A673 (cell line): ENCODE measurements around the gene LRRC27. TPM values are rescaled to one million over a fixed set of nuclear protein-coding genes. Genes with fewer than 3 reads are reported as not detected.

Experiments used
- BruUV-seq: library from RNA; stranded (reverse); fragments of 400-500 nt; replicated peaks from 2 replicates; lab custom pipeline; 2021; lab: Mats Ljungman, UMichigan
- CTCF ChIA-PET: fragments of 300-600 bp; sonication (Branson Sonifier 250); formaldehyde crosslinking; loops from one replicate; lab custom pipeline; 2022; ENCODE audit warnings: antibody characterized with exemption; lab: Charles Lee
- POLR2A ChIA-PET: fragments of 300-600 bp; sonication (Branson Sonifier 250); formaldehyde crosslinking; loops from one replicate; lab custom pipeline; 2022; ENCODE audit warnings: antibody characterized with exemption; ENCODE audit not compliant: low non-redundant PET; lab: Charles Lee
- DNase-seq: peaks from one replicate; pipeline ENCODE4 v3.0.0-alpha.2; 2015; ENCODE audit warnings: low spot score
- H3K27ac ChIP-seq: fragments of 200-600 bp; sonication (generic); 2 replicates; pipeline ENCODE4 v1.5.1; 2016; ENCODE audit warnings: mixed run types, low read depth, mild to moderate bottlenecking, mixed read lengths, antibody characterized with exemption, low read length; ENCODE audit not compliant: poor library complexity, severe bottlenecking
- H3K27me3 ChIP-seq: fragments of 200-600 bp; sonication (generic); replicated peaks from 2 replicates; pipeline ENCODE4 v1.6.1; 2017; ENCODE audit warnings: mixed run types, low read depth, mild to moderate bottlenecking, mixed read lengths, antibody characterized with exemption, low read length; ENCODE audit not compliant: insufficient read depth, poor library complexity
- H3K36me3 ChIP-seq: fragments of 200-600 bp; sonication (generic); 2 replicates; pipeline ENCODE4 v1.6.1; 2016; ENCODE audit warnings: mixed run types, mild to moderate bottlenecking, mixed read lengths, antibody characterized with exemption, low read length; ENCODE audit not compliant: insufficient read depth, poor library complexity, severe bottlenecking
- H3K4me1 ChIP-seq: fragments of 200-600 bp; sonication (generic); 2 replicates; pipeline ENCODE4 v1.6.1; 2017; ENCODE audit warnings: mixed run types, mild to moderate bottlenecking, mixed read lengths, antibody characterized with exemption, low read length; ENCODE audit not compliant: insufficient read depth, poor library complexity, severe bottlenecking
- H3K4me3 ChIP-seq: fragments of 200-600 bp; sonication (generic); 2 replicates; pipeline ENCODE4 v1.5.1; 2016; ENCODE audit warnings: low read depth, mixed run types, mild to moderate bottlenecking, mixed read lengths, low read length; ENCODE audit not compliant: poor library complexity, severe bottlenecking
- H3K9me3 ChIP-seq: fragments of 200-600 bp; sonication (generic); 2 replicates; pipeline ENCODE4 v1.6.1; 2016; ENCODE audit warnings: mixed run types, low read depth, mild to moderate bottlenecking, mixed read lengths, antibody characterized with exemption, low read length; ENCODE audit not compliant: poor library complexity, severe bottlenecking
- EZH2 ChIP-seq: fragments of 200-600 bp; sonication (generic); IDR thresholded peaks from 2 replicates; pipeline ENCODE4 v1.6.1; 2017; ENCODE audit warnings: borderline replicate concordance, low read depth, mild to moderate bottlenecking, mixed read lengths, antibody characterized with exemption, low read length; ENCODE audit not compliant: poor library complexity, severe bottlenecking
- intact Hi-C: fragments of 100-400 bp; cut with micrococcal nuclease; formaldehyde crosslinking; loops from one replicate; pipeline ENCODE4 v1.10.0; 2022; ENCODE audit not compliant: unreplicated experiment
- total RNA-seq: library from RNA; stranded (reverse); gene quantifications from 2 replicates; pipeline ENCODE4 v1.2.3, GENCODE V29; 2021
- TF ChIP-seq, protein P1 (sequence below): fragments of 300-800, 200-600 bp; sonication (generic); conservative IDR thresholded peaks from 2 replicates; pipeline ENCODE4 v1.5.1; 2017; ENCODE audit warnings: low read depth, mild to moderate bottlenecking, antibody characterized with exemption, low read length, moderate library complexity, mixed read lengths

Gene LRRC27
- total RNA-seq, 1 experiment from 2014 or later, result 11.5 TPM

DNA sequence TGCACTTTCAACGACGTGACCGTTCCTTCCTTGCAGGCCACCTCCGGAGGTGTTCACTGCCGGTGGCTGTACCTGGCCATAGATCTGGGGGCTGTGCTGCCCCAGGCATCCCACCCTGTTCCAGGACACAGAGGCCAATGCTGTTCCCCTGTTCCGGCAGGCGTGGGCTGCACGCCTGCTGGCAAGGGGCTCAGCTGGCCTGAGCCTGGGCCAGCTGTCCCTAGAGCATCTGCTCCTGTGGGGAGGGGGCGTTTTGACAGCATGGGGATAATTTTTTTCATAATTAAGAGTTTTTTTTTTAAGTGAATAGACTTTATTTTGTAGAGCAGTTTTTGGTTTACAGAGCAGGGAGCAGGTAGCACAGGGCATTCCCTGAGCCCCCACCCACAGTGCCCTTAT lies 93.8 kb downstream of the LRRC27 start:
- no peaks in the 10 kb centered on the region for H3K36me3 ChIP-seq
- no peaks in the 10 kb centered on the region for H3K9me3 ChIP-seq
- no TSS peak for BruUV-seq
- H3K27me3 ChIP-seq, result no peaks in the 10 kb centered on the region
- H3K4me1 ChIP-seq, result peaks cover 21% of the 10 kb centered on the region
- DNase-seq, result no peak
- CTCF ChIA-PET, result no interaction called here
- no peak overlapping the region for H3K4me3 ChIP-seq
- no peak for TF ChIP-seq EZH2
- TF ChIP-seq, protein P1, sequence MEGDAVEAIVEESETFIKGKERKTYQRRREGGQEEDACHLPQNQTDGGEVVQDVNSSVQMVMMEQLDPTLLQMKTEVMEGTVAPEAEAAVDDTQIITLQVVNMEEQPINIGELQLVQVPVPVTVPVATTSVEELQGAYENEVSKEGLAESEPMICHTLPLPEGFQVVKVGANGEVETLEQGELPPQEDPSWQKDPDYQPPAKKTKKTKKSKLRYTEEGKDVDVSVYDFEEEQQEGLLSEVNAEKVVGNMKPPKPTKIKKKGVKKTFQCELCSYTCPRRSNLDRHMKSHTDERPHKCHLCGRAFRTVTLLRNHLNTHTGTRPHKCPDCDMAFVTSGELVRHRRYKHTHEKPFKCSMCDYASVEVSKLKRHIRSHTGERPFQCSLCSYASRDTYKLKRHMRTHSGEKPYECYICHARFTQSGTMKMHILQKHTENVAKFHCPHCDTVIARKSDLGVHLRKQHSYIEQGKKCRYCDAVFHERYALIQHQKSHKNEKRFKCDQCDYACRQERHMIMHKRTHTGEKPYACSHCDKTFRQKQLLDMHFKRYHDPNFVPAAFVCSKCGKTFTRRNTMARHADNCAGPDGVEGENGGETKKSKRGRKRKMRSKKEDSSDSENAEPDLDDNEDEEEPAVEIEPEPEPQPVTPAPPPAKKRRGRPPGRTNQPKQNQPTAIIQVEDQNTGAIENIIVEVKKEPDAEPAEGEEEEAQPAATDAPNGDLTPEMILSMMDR, result no peak
- POLR2A ChIA-PET, result no interaction called here
- intact Hi-C loops, result no loop called here
- H3K27ac ChIP-seq, result no peak overlapping the region

DNA sequence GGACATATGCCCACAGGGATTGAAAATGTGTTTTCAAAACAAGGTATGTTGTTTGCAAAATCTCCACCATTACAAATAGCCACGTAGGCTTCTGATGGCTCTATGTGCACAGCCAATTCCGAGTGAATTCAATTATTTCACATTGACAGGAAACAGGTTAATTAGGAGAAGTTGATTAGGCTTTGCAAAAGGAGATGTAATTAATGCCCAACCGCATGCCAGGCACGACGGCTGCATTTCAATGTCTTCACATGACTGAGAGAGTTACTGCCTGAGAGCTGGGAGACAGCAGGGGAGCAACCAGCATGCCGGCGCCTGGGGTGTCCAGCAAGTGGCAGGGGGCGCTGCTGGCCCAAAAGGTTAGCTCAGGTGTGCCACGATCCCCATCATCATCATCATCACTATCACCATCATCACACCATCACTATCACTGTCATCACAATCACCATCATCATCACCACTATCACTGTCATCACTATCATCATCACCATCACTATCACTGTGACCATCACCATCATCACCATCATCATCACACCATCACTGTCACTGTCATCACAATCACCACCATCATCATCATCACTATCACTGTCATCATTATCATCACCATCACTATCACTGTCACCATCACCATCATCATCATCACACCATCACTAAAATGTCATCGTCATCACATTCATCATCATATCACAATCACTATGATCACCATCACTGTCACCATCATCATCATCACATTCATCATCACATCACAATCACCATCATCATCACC lies 95.2 kb downstream of the LRRC27 start:
- Histone ChIP-seq H3K36me3 (no peaks in the 10 kb centered on the region), H3K4me3 (no peak overlapping the region), H3K9me3 (no peaks in the 10 kb centered on the region), H3K4me1 (peaks cover 8% of the 10 kb centered on the region), H3K27ac (no peak overlapping the region), H3K27me3 (no peaks in the 10 kb centered on the region)
- intact Hi-C loops, result no loop called here
- CTCF ChIA-PET, result no interaction called here
- no peak for DNase-seq
- TF ChIP-seq, protein P1, result no peak
- BruUV-seq, result no TSS peak
- POLR2A ChIA-PET, result no interaction called here

DNA sequence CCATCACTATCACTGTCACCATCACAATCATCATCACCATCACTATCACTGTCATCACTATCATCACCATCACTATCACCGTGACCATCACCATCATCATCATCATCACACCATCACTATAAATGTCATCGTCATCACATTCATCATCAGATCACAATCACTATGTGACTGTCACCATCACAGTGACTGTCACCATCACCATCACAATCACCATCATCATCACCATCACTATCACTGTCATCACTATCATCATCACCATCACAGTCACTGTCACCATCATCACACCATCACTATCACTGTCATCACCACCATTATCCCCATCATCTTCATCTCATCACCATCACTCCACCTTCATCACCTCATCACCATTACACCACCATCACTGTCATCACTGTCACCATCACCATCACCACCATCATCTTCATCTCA lies 96.0 kb downstream of the LRRC27 start:
- H3K9me3 ChIP-seq, result no peaks in the 10 kb centered on the region
- H3K36me3 ChIP-seq, result no peaks in the 10 kb centered on the region
- ChIA-PET POLR2A (no interaction called here), CTCF (no interaction called here)
- TF ChIP-seq, protein P1, result no peak
- TF ChIP-seq EZH2, result no peak
- H3K27ac ChIP-seq, result no peak overlapping the region
- DNase-seq, result no peak
- BruUV-seq, result no TSS peak
- intact Hi-C loops, result no loop called here
- H3K4me1 ChIP-seq, result peaks cover under 1% of the 10 kb centered on the region
- H3K4me3 ChIP-seq, result no peak overlapping the region
- no peaks in the 10 kb centered on the region for H3K27me3 ChIP-seq
